Measurements from ENCODE around the gene GSDME. TPM values are rescaled to one million over a fixed set of nuclear protein-coding genes. Genes with fewer than 3 reads are reported as not detected.

GSDME gene
- total RNA-seq, 1 donor from 2014 or later, result 8.2 TPM

GRCh38 chr7:24728503-24729364 is 28.5 kb downstream of the GSDME start:
- no peaks in the 10 kb centered on the region for H3K36me3 ChIP-seq
- ATAC-seq, result no peak
- no peaks in the 10 kb centered on the region for H3K27me3 ChIP-seq (ENCODE audit: low read depth)
- H3K9me3 ChIP-seq, result no peaks in the 10 kb centered on the region
- intact Hi-C loops (cut with DNase I), result no loop called here
- H3K4me1 ChIP-seq, result no peaks in the 10 kb centered on the region
- TF ChIP-seq CTCF (IDR thresholded peaks at IDR 0.05), result no peak
- H3K27ac ChIP-seq, result no peak overlapping the region
- no peak overlapping the region for H3K4me3 ChIP-seq
- no peak for DNase-seq

GRCh38 chr7:24728121-24728500 is 29.2 kb downstream of the GSDME start:
- no peaks in the 10 kb centered on the region for H3K9me3 ChIP-seq
- no peak for TF ChIP-seq CTCF (IDR thresholded peaks at IDR 0.05)
- no peak overlapping the region for H3K27ac ChIP-seq
- H3K27me3 ChIP-seq (ENCODE audit: low read depth), result no peaks in the 10 kb centered on the region
- no peak overlapping the region for H3K4me3 ChIP-seq
- ATAC-seq, result no peak
- DNase-seq, result no peak
- intact Hi-C loops (cut with DNase I), result no loop called here
- no peaks in the 10 kb centered on the region for H3K36me3 ChIP-seq
- H3K4me1 ChIP-seq, result no peaks in the 10 kb centered on the region

GRCh38 chr7:24727154-24728120 is 29.8 kb downstream of the GSDME start:
- Histone ChIP-seq H3K27me3 (ENCODE audit: low read depth) (no peaks in the 10 kb centered on the region), H3K36me3 (no peaks in the 10 kb centered on the region), H3K4me3 (no peak overlapping the region), H3K9me3 (no peaks in the 10 kb centered on the region), H3K27ac (no peak overlapping the region), H3K4me1 (no peaks in the 10 kb centered on the region)
- DNase-seq (no peak), ATAC-seq (no peak)
- no peak for TF ChIP-seq CTCF (IDR thresholded peaks at IDR 0.05)
- intact Hi-C loops (cut with DNase I), result no loop called here

DNA sequence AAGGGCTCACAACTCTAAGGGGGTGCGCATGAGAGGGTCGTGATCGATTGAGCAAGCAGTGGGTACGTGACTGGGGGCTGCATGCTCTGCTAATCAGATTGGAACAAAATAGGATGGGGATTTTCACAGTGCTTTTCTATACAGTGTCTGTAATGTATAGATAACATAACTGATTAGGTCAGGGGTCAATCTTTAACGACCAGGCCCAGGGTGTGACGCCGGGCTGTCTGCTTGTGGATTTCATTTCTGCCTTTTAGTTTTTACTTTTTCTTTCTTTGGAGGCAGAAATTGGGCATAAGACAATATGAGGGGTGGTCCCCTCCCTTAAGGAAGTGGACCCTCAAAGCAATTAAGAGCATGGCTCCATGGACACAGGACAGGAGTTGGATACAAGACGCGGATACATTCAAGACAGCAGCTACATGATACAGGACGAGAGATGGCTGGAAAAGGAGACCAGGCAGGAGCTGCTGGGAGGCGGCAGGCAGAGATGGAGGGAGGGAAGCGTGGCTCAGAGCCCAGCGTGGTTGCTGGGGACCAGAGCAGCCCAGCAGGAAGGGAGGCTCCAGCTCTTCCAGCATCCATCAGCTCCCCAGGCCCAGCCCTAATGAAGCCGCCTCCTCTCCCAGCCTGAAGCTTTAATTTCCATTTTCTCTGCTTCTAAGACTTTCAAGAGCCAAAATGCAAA is 31.6 kb downstream of the GSDME start:
- DNase-seq (no peak), ATAC-seq (no peak)
- intact Hi-C loops (cut with DNase I), result no loop called here
- Histone ChIP-seq H3K4me3 (no peak overlapping the region), H3K36me3 (no peaks in the 10 kb centered on the region), H3K9me3 (no peaks in the 10 kb centered on the region), H3K27ac (no peak overlapping the region), H3K4me1 (no peaks in the 10 kb centered on the region), H3K27me3 (ENCODE audit: low read depth) (no peaks in the 10 kb centered on the region)
- TF ChIP-seq CTCF (IDR thresholded peaks at IDR 0.05), result no peak

- ATAC-seq (no peak), DNase-seq (no peak)
- TF ChIP-seq CTCF (IDR thresholded peaks at IDR 0.05), result no peak
- no peaks in the 10 kb centered on the region for H3K9me3 ChIP-seq
- no peaks in the 10 kb centered on the region for H3K27me3 ChIP-seq (ENCODE audit: low read depth)
- no peaks in the 10 kb centered on the region for H3K4me1 ChIP-seq
- no peak overlapping the region for H3K4me3 ChIP-seq
- intact Hi-C loops (cut with DNase I), result no loop called here
- H3K36me3 ChIP-seq, result no peaks in the 10 kb centered on the region
- no peak overlapping the region for H3K27ac ChIP-seq
These were observed 32.6 kb downstream of the GSDME start for GRCh38 chr7:24724451-24725190.
